ENCODE measurements around the gene ZNF410.

- TF ChIP-seq SP2 (IDR thresholded peaks at IDR 0.05; ENCODE audit: low read length) (no peak), RAD21 (IDR thresholded peaks at IDR 0.05 in 1 of 2, conservative IDR thresholded peaks at IDR 0.05 in 1 of 2; ENCODE audit: low read depth in 2 of 2, low read length in 2 of 2) (no peak), SRF (IDR thresholded peaks at IDR 0.05; ENCODE audit: low read depth, low read length) (no peak), POLR2A (IDR thresholded peaks at IDR 0.05; ENCODE audit: control extremely low read depth in 1 of 2, low read depth in 2 of 2, low read length in 2 of 2) (no peak), GTF2F1 (IDR thresholded peaks at IDR 0.05; ENCODE audit: borderline replicate concordance, low read depth, low read length) (no peak), CTCF (IDR thresholded peaks at IDR 0.05; ENCODE audit: control extremely low read depth in 1 of 3, insufficient read depth in 1 of 3, low read depth in 1 of 3, low read length in 3 of 3) (no peak), CEBPB (IDR thresholded peaks at IDR 0.05; ENCODE audit: low read depth, low read length) (no peak), NRF1 (IDR thresholded peaks at IDR 0.05; ENCODE audit: low read depth, low read length) (no peak), BRCA1 (IDR thresholded peaks at IDR 0.05; ENCODE audit: low read depth, low read length) (no peak), POLR2AphosphoS5 (IDR thresholded peaks at IDR 0.05; ENCODE audit: low read depth, low read length) (no peak), MAX (IDR thresholded peaks at IDR 0.05) (no peak)
Observed at GRCh38 chr14:73842851-73843250, 43.8 kb upstream of the ZNF410 start.

Measured in H1 (cell line).